Bronchial epithelial cell (primary cell): ENCODE results near the gene ABI3BP. TPM values are rescaled to one million over a fixed set of nuclear protein-coding genes. Genes with fewer than 3 reads are reported as not detected.
A peak's percentile ranks its signal among the peaks of the same experiment; 100 is the strongest.

Experiments used
- DNase-seq: peaks from one replicate; pipeline ENCODE4 v3.0.0-alpha.2; 2010; ENCODE audit warnings: low read depth
- FAIRE-seq: peaks from 2 replicates; lab custom pipeline; 2011; peaks lifted over from hg19 to GRCh38; lab: Jason Lieb, UNC
- H3K27me3 ChIP-seq: 2 replicates; pipeline ENCODE4 v1.5.1; 2011; ENCODE audit warnings: low read length; ENCODE audit not compliant: control insufficient read depth, insufficient read depth
- H3K36me3 ChIP-seq: 2 replicates; pipeline ENCODE4 v1.5.1; 2011; ENCODE audit warnings: low read length; ENCODE audit not compliant: control insufficient read depth, insufficient read depth
- H3K4me3 ChIP-seq: 2 replicates; pipeline ENCODE4 v1.5.1; 2011; ENCODE audit warnings: mild to moderate bottlenecking, low read depth, low read length, control low read depth
- total RNA-seq: library from RNA; depleted of rRNA; stranded (reverse); fragments of >200 nt; gene quantifications from 2 replicates; pipeline ENCODE4 v1.2.1, GENCODE V29; 2014
- TF ChIP-seq, protein P1 (sequence below): IDR thresholded peaks from 2 replicates; pipeline ENCODE4 v1.5.1; 2011; ENCODE audit warnings: mild to moderate bottlenecking, moderate library complexity, low read length, control low read depth, inconsistent platforms; ENCODE audit not compliant: insufficient read depth, severe bottlenecking

The ABI3BP gene
- total RNA-seq, 1 donor from 2014 or later, result 0.53 TPM

DNA sequence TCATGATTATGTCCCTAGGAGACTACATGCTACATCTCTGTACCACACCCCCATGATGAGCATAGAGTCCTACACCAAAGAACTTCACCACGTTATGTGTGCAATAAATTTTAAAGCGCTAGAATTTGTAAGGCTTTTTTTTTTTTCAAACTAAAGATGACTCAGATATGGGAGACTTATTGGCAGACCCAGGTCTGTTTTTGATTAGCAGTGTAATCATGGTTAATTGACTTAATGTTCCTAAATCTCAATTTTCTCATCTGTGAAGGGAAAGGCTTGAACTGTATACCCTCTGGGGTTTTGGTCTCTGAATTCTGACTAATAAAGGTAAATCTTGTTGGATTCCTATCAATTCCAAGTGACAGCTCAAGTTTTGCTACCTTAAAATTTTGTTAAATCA lies 26.4 kb downstream of the ABI3BP start:
- Histone ChIP-seq H3K4me3 (no peak overlapping the region), H3K36me3 (no peaks in the 10 kb centered on the region), H3K27me3 (no peaks in the 10 kb centered on the region)
- FAIRE-seq, result no peak
- TF ChIP-seq, protein P1, sequence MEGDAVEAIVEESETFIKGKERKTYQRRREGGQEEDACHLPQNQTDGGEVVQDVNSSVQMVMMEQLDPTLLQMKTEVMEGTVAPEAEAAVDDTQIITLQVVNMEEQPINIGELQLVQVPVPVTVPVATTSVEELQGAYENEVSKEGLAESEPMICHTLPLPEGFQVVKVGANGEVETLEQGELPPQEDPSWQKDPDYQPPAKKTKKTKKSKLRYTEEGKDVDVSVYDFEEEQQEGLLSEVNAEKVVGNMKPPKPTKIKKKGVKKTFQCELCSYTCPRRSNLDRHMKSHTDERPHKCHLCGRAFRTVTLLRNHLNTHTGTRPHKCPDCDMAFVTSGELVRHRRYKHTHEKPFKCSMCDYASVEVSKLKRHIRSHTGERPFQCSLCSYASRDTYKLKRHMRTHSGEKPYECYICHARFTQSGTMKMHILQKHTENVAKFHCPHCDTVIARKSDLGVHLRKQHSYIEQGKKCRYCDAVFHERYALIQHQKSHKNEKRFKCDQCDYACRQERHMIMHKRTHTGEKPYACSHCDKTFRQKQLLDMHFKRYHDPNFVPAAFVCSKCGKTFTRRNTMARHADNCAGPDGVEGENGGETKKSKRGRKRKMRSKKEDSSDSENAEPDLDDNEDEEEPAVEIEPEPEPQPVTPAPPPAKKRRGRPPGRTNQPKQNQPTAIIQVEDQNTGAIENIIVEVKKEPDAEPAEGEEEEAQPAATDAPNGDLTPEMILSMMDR, result no peak
- no peak for DNase-seq

DNA sequence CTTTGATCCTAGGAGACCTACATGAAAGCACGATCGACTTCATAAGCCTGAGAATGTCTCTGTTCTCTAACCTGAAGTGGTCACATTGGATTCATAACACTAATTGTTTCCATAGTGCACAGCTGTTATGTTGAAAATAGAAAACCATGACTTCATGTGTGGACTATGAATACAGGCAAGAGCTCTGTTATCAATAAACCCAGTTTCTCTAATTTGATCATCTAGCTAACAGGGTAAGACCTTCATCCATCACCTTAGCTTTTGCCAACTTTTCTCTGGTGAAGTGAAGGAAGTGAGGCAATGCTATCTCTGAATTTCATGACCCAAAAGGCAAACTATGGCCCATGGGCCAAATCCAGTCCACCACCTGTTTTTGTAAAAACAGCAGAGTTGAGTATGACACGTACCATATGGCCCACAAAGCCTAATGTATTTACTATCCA lies 27.2 kb downstream of the ABI3BP start:
- no peak for FAIRE-seq
- TF ChIP-seq, protein P1, result no peak
- Histone ChIP-seq H3K27me3 (no peaks in the 10 kb centered on the region), H3K4me3 (no peak overlapping the region), H3K36me3 (no peaks in the 10 kb centered on the region)
- no peak for DNase-seq

DNA sequence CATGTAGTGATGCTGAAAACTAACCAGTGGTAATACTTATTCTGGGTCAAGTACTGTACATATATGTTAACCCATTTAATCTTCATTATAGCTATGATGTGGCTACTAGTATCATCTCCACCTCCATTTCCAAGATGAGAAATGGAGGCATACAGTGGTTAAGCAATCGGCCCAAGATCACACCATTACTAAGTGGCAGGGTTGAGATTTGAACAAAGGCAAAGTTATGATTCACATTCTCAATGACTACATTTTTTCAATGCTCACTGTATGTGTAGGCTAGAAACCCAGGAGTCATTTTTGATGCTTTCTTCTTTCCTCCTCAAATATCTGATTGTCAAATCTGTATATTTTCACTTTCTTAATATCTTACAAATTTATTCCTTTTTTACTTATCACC lies 30.2 kb downstream of the ABI3BP start:
- FAIRE-seq, result no peak
- H3K36me3 ChIP-seq, result no peaks in the 10 kb centered on the region
- no peaks in the 10 kb centered on the region for H3K27me3 ChIP-seq
- no peak overlapping the region for H3K4me3 ChIP-seq
- TF ChIP-seq, protein P1, result no peak
- DNase-seq, result peak; percentile 59

DNA sequence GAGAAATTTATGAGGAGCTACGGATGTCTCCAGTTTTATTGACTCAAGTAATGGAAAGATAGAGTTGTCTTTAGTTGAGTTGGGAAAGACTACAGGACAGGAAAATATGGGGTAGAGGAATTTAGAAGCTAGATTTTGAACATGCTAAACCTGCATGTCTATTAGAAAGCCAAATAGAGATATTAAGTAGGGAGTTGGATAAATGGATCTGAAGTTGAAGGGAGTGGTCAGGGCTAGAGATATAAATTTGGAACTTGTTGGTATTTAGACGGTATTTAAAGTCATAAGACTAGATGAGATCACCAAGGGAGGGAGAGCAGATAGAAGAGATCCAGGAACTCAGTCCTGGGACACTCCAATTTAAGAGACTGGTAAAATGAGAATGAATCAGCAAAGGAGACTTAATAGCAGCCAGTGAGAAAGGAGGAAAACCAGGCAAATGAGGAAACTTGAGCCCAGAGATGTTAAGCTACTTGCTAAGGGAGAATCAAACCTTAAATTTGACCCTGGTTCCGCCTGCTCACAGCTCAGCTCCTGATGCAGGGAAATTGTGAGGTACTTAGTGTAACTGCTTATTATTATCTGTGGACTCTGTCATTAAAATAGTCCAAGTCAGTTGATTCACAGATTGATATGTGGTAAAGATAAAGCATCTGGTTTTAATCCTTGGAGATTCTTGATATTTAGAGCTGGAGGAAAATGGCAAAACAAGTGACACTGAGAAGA lies 35.8 kb downstream of the ABI3BP start:
- TF ChIP-seq, protein P1, result no peak
- no peaks in the 10 kb centered on the region for H3K27me3 ChIP-seq
- H3K4me3 ChIP-seq, result no peak overlapping the region
- DNase-seq (no peak), FAIRE-seq (no peak)
- no peaks in the 10 kb centered on the region for H3K36me3 ChIP-seq

DNA sequence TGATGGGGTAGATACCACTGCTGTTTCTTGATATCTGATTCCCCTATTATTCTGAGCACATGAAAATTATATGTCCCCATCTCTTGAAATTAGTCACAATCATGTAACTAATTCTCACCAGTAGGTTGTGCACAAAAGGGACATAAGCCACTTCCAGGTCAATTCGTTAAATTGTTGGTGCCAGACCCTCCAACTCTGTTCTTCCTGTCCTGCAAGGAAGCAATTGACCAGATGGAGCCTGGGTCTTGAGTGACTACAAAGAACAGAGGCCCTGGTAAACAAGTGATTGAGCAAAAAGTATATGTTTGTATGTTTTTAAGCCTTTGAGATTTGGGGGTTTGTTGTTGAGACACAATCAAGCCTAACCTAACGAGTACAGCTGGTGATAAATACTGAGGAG lies 36.9 kb downstream of the ABI3BP start:
- TF ChIP-seq, protein P1, result no peak
- H3K4me3 ChIP-seq, result no peak overlapping the region
- DNase-seq (no peak), FAIRE-seq (no peak)
- no peaks in the 10 kb centered on the region for H3K36me3 ChIP-seq
- no peaks in the 10 kb centered on the region for H3K27me3 ChIP-seq

DNA sequence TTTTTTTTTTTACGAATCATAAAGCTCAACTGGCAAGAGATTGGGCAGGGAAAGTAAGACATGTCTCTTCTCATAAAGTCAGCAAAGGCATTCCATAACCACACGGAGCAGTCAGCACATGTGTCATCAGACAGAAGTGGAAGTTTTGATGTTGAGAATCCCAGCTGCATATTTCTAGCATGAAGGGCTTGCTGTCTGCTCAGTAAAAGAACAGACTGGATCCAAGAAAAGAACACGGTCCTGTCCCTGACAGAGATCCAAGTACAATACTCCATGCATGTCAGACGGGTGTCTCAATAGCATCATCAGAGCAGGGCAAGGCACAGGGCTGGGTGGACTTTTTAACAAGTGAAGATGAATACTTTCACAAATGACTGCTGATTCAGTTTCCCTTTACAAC lies 38.2 kb downstream of the ABI3BP start:
- FAIRE-seq (no peak), DNase-seq (peak; percentile 86)
- TF ChIP-seq, protein P1, result no peak
- no peak overlapping the region for H3K4me3 ChIP-seq
- H3K36me3 ChIP-seq, result no peaks in the 10 kb centered on the region
- no peaks in the 10 kb centered on the region for H3K27me3 ChIP-seq
